Body of pancreas (tissue), 4 donors: ENCODE results near the gene CCDC38.

Experiments
- CTCF ChIP-seq, 7 experiments: fragments of 450-650 bp in 4 of 7; fragments of 200-600 bp in 3 of 7; sonication (generic) in 3 of 7; IDR thresholded peaks; one replicate each; pipeline ENCODE4 v1.5.1; 2016 to 2019; ENCODE audit warnings: antibody characterized with exemption in 7 of 7
- POLR2A ChIP-seq, 3 donors: fragments of 450-650 bp; IDR thresholded peaks; one replicate each; pipeline ENCODE4 v1.6.1; 2016; ENCODE audit warnings: antibody characterized with exemption in 3 of 3, mild to moderate bottlenecking in 2 of 3

- TF ChIP-seq CTCF (IDR thresholded peaks at IDR 0.05) = no peak
- no peak for TF ChIP-seq POLR2A (IDR thresholded peaks at IDR 0.05)
Measured at GRCh38 chr12:95881331-95881955, 61.0 kb downstream of the CCDC38 start.
